Stimulated activated CD8-positive, alpha-beta memory T cell treated with anti-CD3 and anti-CD28 coated beads, Interleukin-4, amount 100 ng/mL, for 1 hour (primary cell): Measurements from ENCODE around the gene ALCAM.
A peak's percentile ranks its signal among the peaks of the same experiment; 100 is the strongest.

ENCODE experiments used
- DNase-seq, 2 donors: peaks; one replicate each; pipeline ENCODE4 v3.0.0-alpha.2; 2020; ENCODE audit warnings: low read depth in 2 of 2, low spot score in 1 of 2

The ALCAM gene

GRCh38 chr3:105355408-105356061 lies 11.2 kb upstream of the ALCAM start:
- no peak for DNase-seq

- no peak for DNase-seq
Observed at GRCh38 chr3:105356396-105356795, 10.3 kb upstream of the ALCAM start.

GRCh38 chr3:105356988-105357387 lies 9.7 kb upstream of the ALCAM start:
- DNase-seq, result no peak

GRCh38 chr3:105359098-105359762 lies 7.5 kb upstream of the ALCAM start:
- no peak for DNase-seq

DNA sequence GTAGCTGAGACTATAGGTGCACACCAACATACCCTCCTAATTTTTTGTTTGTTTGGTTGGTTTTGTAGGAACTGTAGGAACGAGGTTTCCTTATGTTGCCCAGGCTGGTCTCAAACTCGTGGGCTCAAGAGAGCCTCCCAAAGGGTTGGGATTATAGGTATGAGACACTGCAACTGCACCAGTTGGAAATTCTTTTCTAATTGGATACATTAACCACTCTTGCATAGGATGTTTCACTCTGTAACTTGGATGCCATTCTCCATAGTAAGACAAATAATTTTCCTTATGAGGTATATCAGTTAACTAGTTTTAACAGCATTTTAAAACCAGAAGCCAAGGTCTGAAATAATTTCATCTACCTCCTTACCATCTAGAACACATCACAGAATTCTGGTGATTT lies 6.7 kb upstream of the ALCAM start:
- no peak for DNase-seq

- DNase-seq, result no peak
Observed at GRCh38 chr3:105362021-105362665, 4.6 kb upstream of the ALCAM start.

DNA sequence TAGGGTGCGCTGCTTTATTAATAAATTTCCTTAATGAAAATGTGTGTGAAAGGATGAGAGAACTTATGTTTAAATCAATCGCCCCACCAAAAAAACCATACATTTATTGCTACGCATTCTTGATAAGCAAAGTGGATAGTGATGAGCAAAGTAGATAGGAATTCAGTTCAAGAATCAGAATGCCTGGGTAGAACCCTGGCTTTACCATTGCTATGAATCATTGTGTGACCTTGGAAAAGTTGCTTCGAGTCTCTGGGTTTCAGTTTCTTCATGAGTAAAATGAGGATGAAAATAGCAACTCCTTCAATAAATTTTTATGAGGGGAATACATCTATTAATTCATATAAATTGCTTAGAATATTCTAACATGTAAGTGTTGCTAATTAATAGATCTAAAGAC lies 2.6 kb upstream of the ALCAM start:
- DNase-seq, result no peak

DNA sequence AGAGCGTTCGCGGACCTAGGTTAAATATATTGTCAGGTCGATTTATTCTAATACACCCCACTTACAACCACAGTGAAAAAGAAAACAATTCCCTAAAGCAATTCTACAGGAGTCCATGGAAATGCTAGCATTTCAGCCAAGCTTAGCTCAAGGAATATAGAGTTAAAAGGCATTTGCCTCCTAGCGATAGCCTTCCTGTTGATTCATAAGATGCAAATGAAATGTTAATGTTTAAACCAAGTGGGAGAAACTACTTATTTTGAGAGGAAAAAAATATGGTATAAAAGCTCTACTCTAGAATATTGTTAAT lies 1.7 kb upstream of the ALCAM start:
- no peak for DNase-seq

GRCh38 chr3:105365391-105366325 lies 1.1 kb upstream of the ALCAM start:
- DNase-seq, result no peak

- no peak for DNase-seq
Observed at GRCh38 chr3:105367063-105367405, 325 bp downstream of the ALCAM start.

- peak in 1 of 2 donors; percentile 10 for DNase-seq
Observed at GRCh38 chr3:105367406-105368213, 901 bp downstream of the ALCAM start.

GRCh38 chr3:105368566-105369499 lies 2.1 kb downstream of the ALCAM start:
- DNase-seq, result no peak

- no peak for DNase-seq
Observed at GRCh38 chr3:105369500-105370371, 3.0 kb downstream of the ALCAM start.

GRCh38 chr3:105373383-105373782 lies 6.7 kb downstream of the ALCAM start:
- DNase-seq, result no peak

DNA sequence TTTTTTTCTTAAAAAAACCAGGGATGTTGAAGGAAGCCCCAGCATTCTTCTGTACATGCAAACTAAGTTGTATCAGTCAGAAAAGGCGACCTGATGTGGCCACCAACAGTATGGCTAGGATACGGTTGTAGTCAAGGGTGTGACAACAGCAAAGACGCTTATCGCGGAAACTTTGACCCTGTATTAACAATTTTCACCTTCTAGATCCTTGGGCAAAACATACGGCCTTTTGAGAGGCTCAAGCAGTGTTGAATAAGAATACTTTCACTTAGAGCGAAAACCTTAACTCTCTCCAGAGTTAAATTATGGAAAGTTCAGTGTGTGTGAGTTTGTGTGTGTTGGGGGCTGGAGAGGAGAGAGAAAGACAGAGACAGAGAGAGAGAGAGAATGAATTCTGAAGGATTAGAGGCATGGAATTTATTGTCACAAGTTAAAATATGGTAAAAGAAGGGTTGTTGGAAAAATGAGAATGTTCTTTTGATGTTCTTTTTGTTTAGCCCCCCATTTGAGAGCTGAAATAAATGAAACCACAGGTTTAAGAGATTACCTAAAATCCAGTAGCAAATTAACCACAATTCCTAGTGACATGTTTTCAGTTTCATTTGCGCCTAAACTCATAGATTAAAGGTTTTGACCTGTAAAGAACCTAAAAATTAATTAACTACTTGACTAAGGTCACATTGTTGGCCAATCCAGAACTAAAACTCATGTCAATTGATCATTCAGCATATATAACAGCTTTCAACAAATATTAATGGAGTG lies 9.2 kb downstream of the ALCAM start:
- DNase-seq, result no peak

DNA sequence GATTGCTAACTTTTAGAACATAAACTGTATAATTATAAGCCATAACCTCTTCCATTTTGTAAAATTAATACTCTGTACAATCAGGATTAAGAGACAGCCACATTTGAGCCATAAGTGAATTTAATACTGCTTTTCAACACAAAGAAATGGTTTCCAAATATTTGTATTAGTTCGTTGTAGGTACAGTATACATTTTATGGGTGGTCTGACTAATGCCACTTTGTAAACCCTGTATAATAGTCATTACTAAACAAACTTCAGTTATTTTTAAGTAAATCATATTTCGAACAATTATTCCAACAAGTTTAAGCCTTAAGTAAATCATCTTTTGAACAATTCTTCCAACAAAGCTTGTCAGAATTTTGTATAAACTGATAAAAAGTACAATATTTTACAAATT lies 11.0 kb downstream of the ALCAM start:
- no peak for DNase-seq

GRCh38 chr3:105385179-105385578 lies 18.5 kb downstream of the ALCAM start:
- DNase-seq, result no peak
